Kidney glomerular epithelial cell (primary cell): ENCODE measurements around the gene HOXA9.

Source experiments
- DNase-seq: peaks from one replicate; lab custom pipeline; 2025; lab: John Stamatoyannopoulos, UW

The HOXA9 gene

DNA sequence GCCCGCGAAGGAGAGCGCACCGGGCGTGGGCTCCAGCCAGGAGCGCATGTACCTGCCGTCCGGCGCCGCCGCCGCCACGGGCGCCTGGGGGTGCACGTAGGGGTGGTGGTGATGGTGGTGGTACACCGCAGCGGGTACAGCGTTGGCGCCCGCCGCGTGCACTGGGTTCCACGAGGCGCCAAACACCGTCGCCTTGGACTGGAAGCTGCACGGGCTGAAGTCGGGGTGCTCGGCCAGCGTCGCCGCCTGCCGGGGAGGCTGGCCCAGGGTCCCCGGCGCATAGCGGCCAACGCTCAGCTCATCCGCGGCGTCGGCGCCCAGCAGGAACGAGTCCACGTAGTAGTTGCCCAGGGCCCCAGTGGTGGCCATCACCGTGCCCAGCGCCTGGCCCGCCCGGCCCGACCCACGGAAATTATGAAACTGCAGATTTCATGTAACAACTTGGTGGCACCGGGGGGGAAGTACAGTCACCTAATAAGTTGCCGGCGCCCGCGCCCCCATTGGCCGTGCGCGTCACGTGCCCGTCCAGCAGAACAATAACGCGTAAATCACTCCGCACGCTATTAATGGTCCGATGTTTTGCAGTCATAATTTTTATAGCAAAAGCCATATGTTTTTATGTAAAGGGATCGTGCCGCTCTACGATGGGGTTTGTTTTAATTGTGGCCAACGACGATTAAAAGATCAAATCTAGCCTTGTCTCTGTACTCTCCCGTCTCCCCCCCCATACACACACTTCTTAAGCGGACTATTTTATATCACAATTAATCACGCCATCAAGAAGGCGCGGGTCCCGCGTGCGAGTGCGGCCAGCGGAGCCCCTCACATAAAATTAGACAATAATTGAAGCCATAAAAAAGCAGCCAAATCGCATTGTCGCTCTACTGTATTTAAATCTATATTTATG, at the start of gene HOXA9:
Gene HOXA9, minus strand, starts transcription at position 449 of the 907 bp plus-strand sequence. Its CDS starts 80 bp downstream, at position 369.
- DNase-seq: no peak

DNA sequence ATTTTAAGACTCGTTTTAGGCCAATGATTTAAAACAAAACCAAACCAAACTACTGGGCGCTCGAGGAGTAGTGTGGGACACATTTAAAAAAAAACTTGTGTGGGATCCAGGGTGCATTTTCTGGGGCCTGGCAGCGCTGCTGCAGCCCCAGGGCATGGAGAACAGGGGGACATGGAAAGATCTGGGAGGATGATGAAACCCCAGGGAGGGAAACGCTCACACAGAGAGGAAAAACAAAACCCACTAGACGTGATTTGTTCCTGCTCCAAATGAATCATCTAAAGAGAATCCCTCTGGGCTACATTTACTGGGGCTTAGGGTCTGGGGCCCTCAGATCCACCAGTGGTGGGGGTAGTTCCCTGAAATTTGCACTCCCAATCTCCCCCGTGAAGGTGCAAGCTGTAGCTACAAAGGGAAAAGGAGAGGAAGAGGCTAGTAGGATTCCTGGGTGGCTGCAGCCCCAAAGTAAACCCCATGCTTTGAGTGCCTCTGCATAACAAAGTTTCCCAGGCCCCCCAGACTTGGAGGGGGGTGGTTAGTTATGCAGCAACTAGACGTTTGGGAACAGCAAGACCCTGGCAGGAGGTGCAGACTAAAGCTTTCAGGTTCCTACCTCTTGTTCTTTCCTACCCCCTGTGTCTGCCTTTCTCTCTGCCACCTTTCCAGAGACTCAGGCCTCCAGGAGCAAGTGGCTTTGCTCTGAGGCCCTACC, 49.1 kb upstream of the HOXA9 start:
- DNase-seq: no peak

DNA sequence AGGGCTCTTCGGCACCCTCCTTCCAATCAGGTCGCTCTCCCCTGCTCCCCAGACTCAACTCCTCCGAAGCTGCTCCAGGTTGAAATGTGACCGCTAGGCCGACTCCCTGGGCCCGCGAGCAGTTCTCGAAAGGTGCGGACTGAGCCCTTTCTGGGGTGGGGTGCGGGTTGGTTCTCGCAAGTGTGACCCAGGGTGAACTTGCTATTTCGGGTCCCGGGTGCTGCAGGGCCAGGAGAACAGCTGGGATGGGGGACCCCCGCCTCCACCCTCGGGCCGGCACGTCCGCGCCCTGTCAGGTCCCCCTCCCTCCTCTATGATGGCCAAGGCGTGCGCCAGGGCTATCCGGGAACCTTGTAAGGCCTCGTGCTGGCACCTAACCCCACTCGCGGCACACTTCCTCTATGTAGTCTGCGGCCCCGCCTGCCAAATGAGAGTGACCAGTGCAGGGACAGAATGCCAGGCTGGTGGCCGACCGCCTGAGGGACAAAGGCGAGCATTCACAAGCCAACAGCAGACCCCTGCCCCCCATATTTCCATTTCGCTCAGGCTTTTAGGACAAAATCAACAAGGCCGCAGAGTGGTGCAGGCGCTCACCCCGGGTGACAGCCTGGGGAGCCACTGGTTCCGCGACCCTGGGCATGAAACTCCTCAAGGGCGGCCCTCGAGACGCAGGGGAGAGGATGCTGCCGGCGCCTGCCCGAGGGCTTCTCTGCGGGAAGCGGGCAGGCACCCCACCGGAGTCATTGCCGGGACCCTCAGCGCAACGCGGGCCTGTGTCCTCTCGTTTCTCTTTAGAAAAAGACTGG, 48.3 kb upstream of the HOXA9 start:
- DNase-seq: no peak

DNA sequence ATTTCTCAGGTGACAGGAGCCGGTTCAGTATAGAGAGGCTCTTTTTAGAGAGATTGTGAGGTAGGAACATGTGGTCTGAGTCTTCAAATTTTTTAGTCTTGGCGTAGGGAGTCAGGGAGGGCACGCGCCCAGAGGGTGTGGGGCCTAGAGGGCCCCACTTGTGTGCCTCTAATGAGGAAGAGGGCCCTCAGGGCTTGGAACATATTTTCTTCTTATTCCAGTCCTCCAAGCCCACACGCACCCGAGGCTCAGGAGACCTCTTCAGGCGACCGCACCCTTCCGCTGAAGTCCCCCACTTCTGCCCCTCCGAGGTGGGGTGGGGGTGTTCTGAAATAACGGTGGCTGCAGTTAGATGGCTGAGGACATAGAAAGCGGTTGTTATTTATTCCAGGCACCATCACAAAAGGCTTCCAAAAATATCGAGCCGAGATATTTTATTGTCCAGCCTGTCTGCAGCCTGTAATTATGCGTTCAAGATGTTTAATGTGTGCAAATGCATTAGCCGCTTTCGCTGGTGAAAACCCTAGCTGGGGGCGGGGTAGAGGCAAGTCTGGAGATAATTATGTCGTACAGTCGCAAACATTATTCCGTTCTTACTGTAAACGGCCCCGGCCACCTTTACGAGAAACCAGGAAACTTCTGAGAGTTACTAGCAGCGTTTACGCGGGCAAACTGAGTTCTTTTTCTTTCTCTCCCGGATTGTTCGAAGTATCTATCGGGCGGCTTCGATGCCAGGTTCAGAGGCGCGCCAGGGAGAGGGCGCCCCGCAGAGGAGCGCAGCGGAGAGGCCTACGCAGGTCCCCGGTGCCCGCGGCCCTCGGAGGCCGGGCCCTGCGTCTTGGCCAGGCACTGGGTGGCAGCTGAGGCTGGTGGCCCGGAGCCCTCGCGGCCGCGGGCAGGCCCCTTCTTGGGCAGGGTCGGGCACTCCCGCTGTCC, 47.4 kb upstream of the HOXA9 start:
- no peak for DNase-seq

DNA sequence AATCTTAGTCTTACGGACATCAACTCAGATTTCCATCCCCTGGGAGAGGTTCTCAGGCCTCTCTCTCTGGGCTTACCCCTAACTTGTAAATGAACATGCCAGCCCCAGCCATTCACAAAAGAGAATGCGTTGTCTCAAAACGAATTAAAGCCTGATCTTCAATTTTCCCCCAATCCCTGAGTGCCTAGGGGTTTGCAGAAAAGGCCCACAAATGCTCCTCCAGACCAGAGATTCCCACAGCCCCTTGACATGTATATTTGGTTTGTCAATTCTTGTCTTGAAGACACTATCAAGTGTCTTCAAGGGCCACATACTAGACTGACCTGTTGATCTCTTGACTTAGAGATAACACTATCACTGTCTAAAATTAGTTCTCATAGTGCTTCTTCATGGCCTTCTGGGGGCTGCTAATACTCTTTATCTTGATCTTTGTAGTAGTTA, 46.4 kb upstream of the HOXA9 start:
- no peak for DNase-seq

DNA sequence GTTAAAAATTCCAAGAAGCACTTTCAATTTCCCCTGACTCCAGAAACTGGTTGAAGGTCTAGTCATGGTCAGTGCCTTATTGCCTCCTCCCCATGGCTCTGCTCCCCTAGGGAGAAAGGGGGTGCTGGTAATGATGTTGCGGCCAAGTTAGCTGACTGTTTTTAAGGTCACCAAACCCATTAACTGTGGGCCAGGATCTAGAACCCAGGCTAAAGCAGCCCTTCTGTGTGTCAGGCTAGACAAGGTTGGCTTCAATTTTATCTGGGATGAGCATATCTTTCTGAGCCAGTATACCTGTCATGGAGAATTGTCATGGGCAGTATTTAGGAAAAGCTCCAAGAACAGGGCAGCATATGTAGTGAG, 45.7 kb upstream of the HOXA9 start:
- no peak for DNase-seq

DNA sequence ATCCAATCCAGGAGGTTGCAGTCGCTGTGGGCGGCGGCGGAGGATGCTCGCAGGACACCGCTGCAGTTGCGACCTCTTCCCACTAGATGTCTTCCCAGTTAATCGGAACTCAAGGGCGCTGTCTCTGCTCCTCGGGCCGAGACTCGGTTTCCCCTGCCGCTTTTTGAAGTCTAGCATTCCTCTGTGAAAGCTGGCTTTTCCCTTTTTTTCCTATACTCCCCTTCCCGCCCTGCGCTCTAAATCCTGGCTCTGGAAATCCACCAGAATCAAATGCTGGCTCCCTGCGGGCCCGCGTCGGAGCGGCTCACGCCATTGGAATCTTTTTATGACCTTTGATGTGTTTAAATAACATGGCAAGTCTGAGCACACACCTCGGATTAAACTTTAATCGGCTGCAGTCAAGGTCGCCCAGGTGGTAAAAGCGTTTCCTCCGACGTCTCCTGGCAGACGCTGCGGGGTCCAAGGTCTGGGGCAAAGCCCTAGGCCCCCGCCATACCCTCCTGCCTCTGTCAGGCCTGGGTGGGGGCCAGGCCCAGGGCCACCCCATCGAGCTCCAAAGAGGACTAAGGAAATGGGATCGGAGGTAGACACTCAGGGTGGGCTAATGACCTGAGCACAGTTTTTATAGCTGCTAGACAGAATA, 45.2 kb upstream of the HOXA9 start:
- peak; percentile 34 for DNase-seq

DNA sequence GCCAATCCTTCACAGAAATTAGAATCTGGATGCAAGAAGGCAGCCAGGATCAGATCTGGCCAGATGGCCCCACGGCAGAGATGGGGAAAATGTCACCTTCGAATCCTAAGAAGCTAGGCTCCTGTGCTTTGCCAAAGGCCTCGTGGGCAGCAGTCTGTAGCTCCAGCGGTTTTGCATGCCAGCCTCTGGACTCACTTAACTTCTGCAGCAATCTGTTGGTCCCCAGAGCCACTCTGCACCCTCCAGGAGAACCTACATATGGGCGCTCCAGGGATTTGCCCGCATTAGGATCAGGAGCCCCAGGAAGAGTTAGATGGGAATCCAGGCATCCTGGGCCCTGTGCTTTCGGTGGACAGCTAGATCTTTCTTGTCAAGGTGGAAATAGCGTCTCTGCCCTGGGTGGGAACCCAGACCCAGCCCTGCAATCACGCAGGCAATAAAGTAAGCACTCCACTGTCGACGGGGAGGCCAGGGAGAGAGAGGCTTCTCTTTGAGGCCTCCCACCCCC, 44.6 kb upstream of the HOXA9 start:
- no peak for DNase-seq

DNA sequence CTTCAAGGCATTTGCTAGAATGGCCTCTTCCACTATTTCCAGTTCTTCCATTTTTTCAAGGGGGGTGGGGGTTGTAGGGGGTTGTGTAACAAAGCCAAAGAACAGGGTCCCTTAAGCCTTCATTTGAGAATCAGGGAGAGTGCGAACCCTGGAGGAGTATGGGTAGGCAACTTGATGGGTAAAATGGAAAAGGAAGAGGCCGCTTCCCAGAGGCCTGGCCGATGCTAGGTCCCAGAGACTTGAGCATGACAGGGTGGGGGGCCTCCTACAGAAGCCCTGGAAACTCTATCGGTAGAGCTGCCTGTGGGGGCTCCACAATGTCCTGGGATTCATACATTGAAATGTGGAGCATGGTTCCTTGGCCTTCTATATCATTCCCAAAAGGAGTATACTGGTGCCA, 43.7 kb upstream of the HOXA9 start:
- DNase-seq: no peak

DNA sequence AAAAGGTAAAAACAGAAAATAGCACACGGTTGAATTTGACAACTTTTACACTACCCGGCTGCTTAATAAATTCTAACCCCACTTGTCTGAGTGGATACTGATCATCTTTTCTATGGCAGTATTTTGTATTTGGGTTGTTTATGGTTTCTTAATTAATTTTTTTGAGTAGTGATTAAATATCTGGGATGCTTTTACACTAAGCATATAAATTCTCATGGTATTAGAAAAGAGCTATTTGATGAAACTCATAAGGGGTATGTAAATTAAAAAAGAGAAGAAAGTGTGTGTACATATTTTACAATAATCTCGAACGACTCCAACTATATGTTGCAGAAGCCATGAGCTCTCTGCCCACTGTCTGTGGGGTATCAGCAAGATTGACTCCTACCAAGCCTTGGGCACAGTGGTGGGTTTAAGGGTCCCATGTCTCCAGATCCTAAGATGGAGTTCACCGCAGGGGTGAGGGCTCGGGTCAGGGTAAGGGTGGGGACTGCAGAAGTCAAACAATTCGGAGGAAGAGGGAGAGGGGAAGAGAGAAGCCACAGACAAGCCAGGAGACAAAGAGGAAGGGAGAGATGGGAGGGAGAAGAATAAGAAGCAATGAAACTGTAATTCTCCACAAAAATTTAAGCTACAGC, 42.1 kb upstream of the HOXA9 start:
- DNase-seq: no peak

DNA sequence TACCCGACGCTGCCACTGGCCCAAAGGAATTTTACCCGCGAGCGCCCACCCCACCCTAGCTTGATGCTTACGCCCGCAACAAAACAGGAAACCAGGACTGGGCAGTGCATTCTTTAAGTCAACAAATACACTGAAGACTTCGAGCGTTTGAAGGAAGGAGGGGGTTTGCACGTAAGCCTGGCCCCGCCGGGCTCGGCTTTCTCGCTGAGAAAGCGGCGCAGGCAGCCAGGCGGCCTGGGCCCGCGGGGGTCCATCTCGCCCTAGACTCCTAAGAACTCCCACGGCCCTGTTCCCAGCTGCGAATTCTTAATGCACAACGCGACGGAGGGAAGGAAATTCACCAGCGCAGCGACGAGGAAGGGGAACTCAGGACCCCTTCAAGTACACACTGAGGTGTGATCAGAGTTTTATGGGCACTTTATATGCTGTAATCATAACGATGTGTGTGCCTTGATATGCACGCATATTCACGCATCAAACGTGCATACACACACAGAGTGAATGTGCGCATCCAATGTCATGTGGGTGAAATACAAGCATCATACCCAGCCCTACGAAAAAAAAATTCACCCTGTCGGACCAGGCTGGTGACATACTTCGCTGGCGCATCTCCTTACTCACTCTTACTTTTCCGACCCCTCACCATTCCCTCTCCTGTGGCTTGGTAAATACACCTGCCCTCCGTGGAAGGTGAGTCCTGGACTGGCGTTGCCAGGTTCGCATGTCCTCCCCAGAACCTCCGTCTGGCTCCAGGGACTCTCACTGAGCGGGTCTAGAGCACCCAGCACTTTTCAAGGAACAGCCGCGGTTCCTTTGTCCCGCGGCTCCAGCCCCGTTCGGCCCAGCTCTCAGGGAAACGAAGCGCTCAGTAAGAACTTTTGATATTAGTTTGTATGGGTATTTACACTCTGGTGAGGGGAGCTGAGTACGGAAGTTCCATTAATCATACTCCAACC, 40.3 kb upstream of the HOXA9 start:
- DNase-seq: no peak

DNA sequence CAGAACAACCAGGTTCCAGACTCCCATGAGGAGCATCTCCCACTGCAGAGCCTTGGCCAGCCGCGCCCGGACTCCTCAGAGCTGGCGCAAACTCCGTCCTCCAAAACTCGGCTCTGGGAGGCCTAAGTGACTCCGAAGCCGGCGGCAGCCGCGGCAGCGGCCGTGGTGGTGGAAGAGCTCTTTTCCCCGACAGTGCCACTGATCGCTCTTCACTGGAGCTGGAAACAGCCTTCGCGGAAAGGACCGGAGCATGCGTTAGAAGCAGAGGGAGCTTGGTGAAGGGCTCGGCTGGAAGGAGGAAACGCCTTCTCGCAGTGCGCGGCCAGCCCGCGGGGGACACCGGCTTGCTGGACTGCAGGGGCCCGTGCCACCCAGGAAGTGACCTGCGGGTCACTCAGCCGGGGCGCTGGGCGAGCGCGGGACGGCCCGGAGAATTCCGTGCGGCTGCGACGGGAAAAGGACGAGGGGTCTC, 39.5 kb upstream of the HOXA9 start:
- no peak for DNase-seq

DNA sequence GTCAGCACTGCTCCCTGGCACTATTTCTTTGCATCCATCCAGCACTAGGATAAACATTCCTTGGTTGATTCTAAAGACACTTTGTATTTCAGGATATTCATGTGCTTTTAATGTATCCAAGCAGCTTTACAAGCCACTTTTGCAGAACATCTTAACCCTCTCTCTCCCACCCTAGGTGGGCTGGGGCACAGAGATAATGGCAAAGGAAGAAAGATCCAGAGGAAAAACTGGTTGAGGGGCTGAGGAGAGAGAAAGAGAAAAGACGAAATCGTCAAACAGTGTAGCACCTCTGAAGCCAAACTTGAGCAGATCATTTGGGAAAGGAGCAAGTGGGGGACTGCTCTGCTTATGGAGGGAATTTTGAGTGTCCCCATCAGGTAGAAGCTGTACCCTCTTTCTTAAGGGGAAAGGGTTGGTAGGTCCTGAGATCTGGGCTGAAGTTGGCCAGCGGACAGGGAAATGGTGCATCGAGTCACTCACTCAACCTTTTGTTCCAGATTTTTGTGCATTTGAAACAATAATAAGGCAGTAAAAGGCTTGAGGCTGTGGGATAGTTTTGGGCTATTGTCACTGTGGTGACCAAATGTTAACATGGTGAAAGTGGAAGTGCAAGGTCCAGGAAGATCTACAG, 38.7 kb upstream of the HOXA9 start:
- no peak for DNase-seq

DNA sequence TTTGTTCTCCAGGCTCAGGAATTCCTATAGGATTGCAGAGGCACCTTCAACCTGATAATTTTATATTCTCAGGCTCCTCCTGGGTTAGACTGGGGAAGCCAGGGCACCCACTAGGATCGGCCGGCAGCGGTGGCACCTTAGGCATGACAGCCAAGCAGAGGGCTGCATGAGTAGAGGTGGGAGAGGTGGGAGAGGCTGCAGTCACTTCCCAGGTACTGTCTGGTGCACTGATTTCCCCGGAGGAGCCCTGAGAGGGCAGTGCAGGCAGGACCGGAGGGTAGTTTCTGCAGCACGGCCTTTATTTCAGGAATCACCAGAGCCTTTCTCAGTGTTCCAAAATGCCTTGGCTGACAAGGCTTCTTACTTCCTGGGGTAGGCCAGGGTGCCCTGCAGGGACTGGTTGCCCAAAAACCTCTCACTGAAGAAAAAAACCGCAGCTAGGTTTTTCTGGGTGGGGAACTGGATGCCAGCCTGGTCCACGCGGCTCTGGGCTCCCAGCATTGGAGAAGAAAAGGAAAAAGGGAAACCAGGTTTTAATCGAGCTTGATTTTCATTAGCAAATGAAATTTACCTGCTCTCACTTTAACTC, 38.1 kb upstream of the HOXA9 start:
- no peak for DNase-seq

DNA sequence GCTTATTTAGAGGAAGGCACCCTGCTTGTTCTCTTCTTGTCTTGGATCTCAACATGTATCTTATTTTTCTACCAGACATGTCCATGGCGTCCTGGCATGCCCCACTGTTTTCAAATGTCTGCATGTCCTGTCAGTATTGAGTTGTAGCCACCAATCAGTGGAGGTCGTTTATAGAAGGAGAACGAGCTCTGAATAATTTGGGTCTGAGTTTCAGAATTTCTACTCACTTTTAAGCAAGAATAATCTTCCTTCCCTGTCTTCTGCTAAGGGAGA, 37.5 kb upstream of the HOXA9 start:
- DNase-seq: no peak

DNA sequence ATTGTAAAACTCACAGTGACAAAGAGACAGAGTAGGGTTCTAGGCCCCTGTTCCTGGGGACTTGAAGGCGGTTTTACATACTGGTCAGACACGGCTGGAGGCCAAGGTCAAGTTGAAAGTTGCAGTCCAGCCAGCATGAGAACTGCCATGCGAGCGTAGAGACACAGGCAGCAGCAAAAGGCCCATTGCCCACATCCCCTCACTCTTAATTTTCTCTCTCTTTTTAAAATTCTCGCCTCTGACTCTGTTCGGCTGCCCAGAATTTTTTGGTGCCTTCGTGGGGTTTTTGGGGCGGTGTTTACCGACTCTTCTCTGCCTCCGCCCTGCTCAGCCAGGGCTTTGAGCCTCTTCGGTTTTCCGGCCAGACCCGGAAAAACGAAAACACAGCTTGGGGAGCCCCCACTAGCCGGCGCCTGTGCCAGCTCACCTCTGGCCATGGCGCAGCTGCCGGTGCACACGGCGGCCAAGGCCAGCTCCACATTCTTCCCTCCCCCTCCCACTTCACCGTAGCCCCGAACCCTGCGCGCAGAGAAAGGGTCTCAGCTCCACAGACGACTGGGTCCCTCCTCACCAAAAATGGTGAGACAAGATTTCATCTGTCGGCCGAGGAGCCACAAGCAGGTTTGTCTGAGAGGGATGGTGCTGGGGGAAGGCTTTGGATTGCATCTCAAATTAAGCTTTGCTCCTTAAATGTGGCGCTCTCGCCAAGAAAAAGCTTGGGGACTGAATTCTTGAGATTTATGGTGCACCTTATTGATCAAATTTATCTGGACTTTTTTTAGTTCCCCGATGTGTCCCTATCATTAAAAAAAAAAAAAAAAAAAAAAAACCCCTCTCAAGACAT, 36.9 kb upstream of the HOXA9 start:
- DNase-seq: no peak

DNA sequence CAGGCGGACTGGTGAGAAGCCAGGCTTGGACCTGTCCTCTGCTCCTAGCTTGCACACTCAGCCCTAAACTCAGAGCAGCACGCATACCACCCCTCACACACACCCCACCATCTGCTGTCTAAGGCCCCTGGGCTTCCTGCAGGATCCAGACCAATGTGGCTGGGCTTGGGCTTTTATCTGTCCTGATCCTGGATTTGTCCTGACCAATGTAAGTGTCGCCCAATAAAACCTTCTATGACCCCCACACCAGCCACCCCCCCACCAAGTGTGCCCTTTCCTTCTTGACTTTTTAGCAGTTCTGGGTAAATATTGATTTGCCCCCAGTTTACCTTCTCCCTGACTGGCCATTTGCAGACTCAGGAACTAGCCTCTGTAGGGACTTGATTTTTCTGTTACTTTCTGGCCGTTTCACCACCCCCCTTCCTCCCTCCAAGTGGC, 36.3 kb upstream of the HOXA9 start:
- no peak for DNase-seq
